Lower leg skin (tissue), 4 donors: ENCODE measurements around the gene AMBP. TPM values are rescaled to one million over a fixed set of nuclear protein-coding genes. Genes with fewer than 3 reads are reported as not detected.

Experiments
- DNase-seq, 2 donors: peaks; one replicate each; pipeline ENCODE4 v3.0.0-alpha.2; 2019; ENCODE audit warnings: low spot score in 2 of 2
- H3K4me3 ChIP-seq: fragments of 200-600 bp; sonication (generic); 2 replicates; pipeline ENCODE4 v1.5.1; 2017; ENCODE audit warnings: mild to moderate bottlenecking, low read depth; ENCODE audit not compliant: poor library complexity, severe bottlenecking
- POLR2A ChIP-seq, 2 donors: fragments of 450-650 bp; IDR thresholded peaks; one replicate each; pipeline ENCODE4 v1.6.1; 2016 to 2017; ENCODE audit warnings: antibody characterized with exemption in 2 of 2, mild to moderate bottlenecking in 1 of 2, moderate library complexity in 1 of 2
- WGBS, 2 donors: methylation state at CpG; one replicate each; pipeline ENCODE4 v1.1.5; 2018; 5-methylcytosine and 5-hydroxymethylcytosine counted together
- intact Hi-C: fragments of 100-400 bp; cut with DNase I; formaldehyde crosslinking; loops from one replicate; pipeline ENCODE4 v1.15.0; 2023; ENCODE audit warnings: low total_unique reads
- total RNA-seq, 4 donors: library from RNA; depleted of rRNA; stranded (reverse); fragments of >200 nt; gene quantifications; one replicate each; pipeline ENCODE4 v1.1.0, GENCODE V29; 2016
- TF ChIP-seq, protein P1 (sequence below), 3 donors: fragments of 450-650 bp; IDR thresholded peaks; one replicate each; pipeline ENCODE4 v1.5.1; 2016; ENCODE audit warnings: antibody characterized with exemption in 3 of 3, mild to moderate bottlenecking in 3 of 3, moderate library complexity in 2 of 3

The AMBP gene
- total RNA-seq, 4 donors from 2014 or later, result not detected

- 39 to 40% methylated on average over 2 of the region's 2 CpGs for WGBS, 2 donors
- H3K4me3 ChIP-seq, result no peak overlapping the region
- no peak for DNase-seq
- TF ChIP-seq, protein P1, sequence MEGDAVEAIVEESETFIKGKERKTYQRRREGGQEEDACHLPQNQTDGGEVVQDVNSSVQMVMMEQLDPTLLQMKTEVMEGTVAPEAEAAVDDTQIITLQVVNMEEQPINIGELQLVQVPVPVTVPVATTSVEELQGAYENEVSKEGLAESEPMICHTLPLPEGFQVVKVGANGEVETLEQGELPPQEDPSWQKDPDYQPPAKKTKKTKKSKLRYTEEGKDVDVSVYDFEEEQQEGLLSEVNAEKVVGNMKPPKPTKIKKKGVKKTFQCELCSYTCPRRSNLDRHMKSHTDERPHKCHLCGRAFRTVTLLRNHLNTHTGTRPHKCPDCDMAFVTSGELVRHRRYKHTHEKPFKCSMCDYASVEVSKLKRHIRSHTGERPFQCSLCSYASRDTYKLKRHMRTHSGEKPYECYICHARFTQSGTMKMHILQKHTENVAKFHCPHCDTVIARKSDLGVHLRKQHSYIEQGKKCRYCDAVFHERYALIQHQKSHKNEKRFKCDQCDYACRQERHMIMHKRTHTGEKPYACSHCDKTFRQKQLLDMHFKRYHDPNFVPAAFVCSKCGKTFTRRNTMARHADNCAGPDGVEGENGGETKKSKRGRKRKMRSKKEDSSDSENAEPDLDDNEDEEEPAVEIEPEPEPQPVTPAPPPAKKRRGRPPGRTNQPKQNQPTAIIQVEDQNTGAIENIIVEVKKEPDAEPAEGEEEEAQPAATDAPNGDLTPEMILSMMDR (IDR thresholded peaks at IDR 0.05), result no peak
- TF ChIP-seq POLR2A (IDR thresholded peaks at IDR 0.05), result no peak
- intact Hi-C loops, result no loop called here
These were observed 36.3 kb upstream of the AMBP start for GRCh38 chr9:114114364-114114763.

GRCh38 chr9:114112778-114113584 is 34.9 kb upstream of the AMBP start:
- intact Hi-C loops, result no loop called here
- peak; percentile 81 to 96 for DNase-seq
- H3K4me3 ChIP-seq, result no peak overlapping the region
- TF ChIP-seq POLR2A (IDR thresholded peaks at IDR 0.05), result no peak
- TF ChIP-seq, protein P1 (IDR thresholded peaks at IDR 0.05), result no peak
- WGBS, 2 donors, result 12 to 20% methylated on average over 9 to 10 of the region's 10 CpGs

GRCh38 chr9:114112325-114112724 is 34.2 kb upstream of the AMBP start:
- intact Hi-C loops, result no loop called here
- H3K4me3 ChIP-seq, result no peak overlapping the region
- WGBS, 2 donors, result 45 to 73% methylated on average over 1 of the region's 1 CpG
- no peak for DNase-seq
- no peak for TF ChIP-seq POLR2A (IDR thresholded peaks at IDR 0.05)
- TF ChIP-seq, protein P1 (IDR thresholded peaks at IDR 0.05), result no peak

GRCh38 chr9:114110180-114110579 is 32.1 kb upstream of the AMBP start:
- no peak for DNase-seq
- 88 to 92% methylated on average over 2 of the region's 2 CpGs for WGBS, 2 donors
- no peak overlapping the region for H3K4me3 ChIP-seq
- no peak for TF ChIP-seq POLR2A (IDR thresholded peaks at IDR 0.05)
- TF ChIP-seq, protein P1 (IDR thresholded peaks at IDR 0.05), result no peak
- intact Hi-C loops, result no loop called here

DNA sequence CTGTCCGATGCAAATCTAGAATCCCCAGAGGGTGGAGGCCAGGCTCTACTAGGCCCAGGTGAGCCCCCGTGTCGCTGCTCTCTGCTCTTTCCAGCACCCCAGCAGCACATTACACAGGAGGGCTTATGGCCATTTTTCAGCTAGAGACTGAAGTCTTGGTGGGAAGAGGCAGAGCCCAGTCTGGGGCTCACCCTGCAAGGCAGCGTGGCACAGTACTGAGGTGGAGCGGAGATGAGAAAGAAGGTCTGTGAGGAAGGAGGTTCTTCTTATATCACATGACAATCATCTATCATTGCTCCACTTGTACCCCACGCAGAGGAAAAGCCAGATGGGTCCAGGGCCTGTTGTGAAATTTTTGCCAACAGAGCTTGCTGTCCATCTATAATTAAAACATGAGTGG is 31.0 kb upstream of the AMBP start:
- 93 to 97% methylated on average over 6 of the region's 6 CpGs for WGBS, 2 donors

More for the DNA sequence above, 31.0 kb upstream of the AMBP start:
- DNase-seq, result peak in 1 of 2 donors; percentile 64
- no peak overlapping the region for H3K4me3 ChIP-seq
- intact Hi-C loops, result loop anchor here (5.0 kb wide), 1 partner anchor 178 kb away; no protein-coding TSS in a partner anchor
- TF ChIP-seq, protein P1 (IDR thresholded peaks at IDR 0.05), result no peak
- TF ChIP-seq POLR2A (IDR thresholded peaks at IDR 0.05), result no peak
